HG02623 (cell line): ENCODE measurements around the gene ROMO1.

Experiments
- ATAC-seq: cut with Tn5 transposase; IDR thresholded peaks from one replicate; pipeline ENCODE4 v1.9.1; 2021; ENCODE audit warnings: moderate library complexity; ENCODE audit not compliant: unreplicated experiment

Gene ROMO1

GRCh38 chr20:35729283-35729807 is 30.1 kb downstream of the ROMO1 start:
- ATAC-seq, result no peak

GRCh38 chr20:35729836-35730582 is 30.8 kb downstream of the ROMO1 start:
- ATAC-seq, result no peak

GRCh38 chr20:35730583-35731468 is 31.6 kb downstream of the ROMO1 start:
- ATAC-seq, result no peak

- ATAC-seq, result no peak
Observed at GRCh38 chr20:35731469-35731788, 32.2 kb downstream of the ROMO1 start.

- no peak for ATAC-seq
Observed at GRCh38 chr20:35731862-35732643, 32.8 kb downstream of the ROMO1 start.

GRCh38 chr20:35732644-35732982 is 33.4 kb downstream of the ROMO1 start:
- ATAC-seq, result no peak

GRCh38 chr20:35734374-35734773 is 35.2 kb downstream of the ROMO1 start:
- ATAC-seq, result no peak

GRCh38 chr20:35734777-35735649 is 35.8 kb downstream of the ROMO1 start:
- no peak for ATAC-seq

GRCh38 chr20:35735826-35736470 is 36.7 kb downstream of the ROMO1 start:
- ATAC-seq, result no peak

- no peak for ATAC-seq
Observed at GRCh38 chr20:35737865-35738333, 38.7 kb downstream of the ROMO1 start.

- no peak for ATAC-seq
Observed at GRCh38 chr20:35738410-35739179, 39.4 kb downstream of the ROMO1 start.

GRCh38 chr20:35739294-35740163 is 40.3 kb downstream of the ROMO1 start:
- ATAC-seq, result no peak

GRCh38 chr20:35741892-35742740 is 42.9 kb downstream of the ROMO1 start, which contains the start of gene RBM39:
TSS of gene RBM39 (minus strand) at chr20:35742260. CDS start at chr20:35740874, 1,386 bp downstream.
- ATAC-seq, result peak; percentile 90

GRCh38 chr20:35742741-35743523 is 43.7 kb downstream of the ROMO1 start:
- no peak for ATAC-seq

- no peak for ATAC-seq
Observed at GRCh38 chr20:35743693-35744491, 44.7 kb downstream of the ROMO1 start.
